ENCODE data around the gene BCL2. TPM values are rescaled to one million over a fixed set of nuclear protein-coding genes. Genes with fewer than 3 reads are reported as not detected.

The BCL2 gene
- total and polyA plus RNA-seq, 9 of the 15 experiments (the other 6 are each of a cell fraction or from before 2014, with no cell fraction given), result 0.10 to 1.1 (median 0.65) TPM

GRCh38 chr18:63207835-63208234, 111.7 kb downstream of the BCL2 start:
- H3K4me2 ChIP-seq (ENCODE audit: insufficient read depth, low read length), result no peak overlapping the region
- no peaks in the 10 kb centered on the region for H3K36me3 ChIP-seq (ENCODE audit: control insufficient read depth, insufficient read depth, low read length)
- in situ Hi-C loops (cut with MboI) (no loop called here), intact Hi-C loops (cut with micrococcal nuclease) (no loop called here)
- H3K9ac ChIP-seq (ENCODE audit: insufficient read depth in 1 of 2, low read depth in 2 of 2, low read length in 2 of 2), result no peak overlapping the region
- POLR2A ChIA-PET, result no interaction called here
- DNase-seq (ENCODE audit: extremely low read depth in 1 of 4, low spot score in 3 of 4) (no peak), FAIRE-seq (no peak), ATAC-seq (no peak)
- H4K20me1 ChIP-seq (replicated peaks; ENCODE audit: control insufficient read depth, insufficient read depth, low read length), result no peaks in the 10 kb centered on the region
- no TSS peak for BruUV-seq (replicated peaks)
- peaks cover 0 to 4% of the 10 kb centered on the region in 2 experiments; a peak in 2 of 5 replicates for H3K4me1 ChIP-seq (replicated peaks in 1 of 2; ENCODE audit: control insufficient read depth in 2 of 2, insufficient read depth in 2 of 2, low read length in 2 of 2)
- CTCF ChIA-PET (ENCODE audit: low intra/inter-chr PET ratio), result no interaction called here
- H3K4me3 ChIP-seq, result no peak overlapping the region
- WGBS (ENCODE audit: insufficient coverage, low coverage, missing lambda C conversion rate), result 9% methylated on average over 1 of the region's 1 CpG
- H3K27me3 ChIP-seq (ENCODE audit: control insufficient read depth in 2 of 2, insufficient read depth in 2 of 2, low read length in 2 of 2), result no peaks in the 10 kb centered on the region
- H3K79me2 ChIP-seq (ENCODE audit: control insufficient read depth, insufficient read depth, low read length), result no peaks in the 10 kb centered on the region
- TF ChIP-seq ZNF583 (CRISPR knock-in tag; IDR thresholded peaks at IDR 0.05) (no peak), SIRT6 (IDR thresholded peaks at IDR 0.05; ENCODE audit: low read depth, low read length) (no peak), CCNT2 (IDR thresholded peaks at IDR 0.05; ENCODE audit: borderline replicate concordance, extremely low read depth, insufficient read length, low read depth, low read length) (no peak), ZBTB1 (CRISPR knock-in tag; IDR thresholded peaks at IDR 0.05; ENCODE audit: borderline replicate concordance, low read depth) (no peak), C11orf30 (IDR thresholded peaks at IDR 0.05; ENCODE audit: low read depth) (0 out of 2 replicates have a peak, but pooled peaks have one; percentile 20)
- H3K27ac ChIP-seq (ENCODE audit: extremely low read depth, low read depth, low read length), result no peak overlapping the region
- no peak overlapping the region for H2AFZ ChIP-seq (ENCODE audit: low read depth, low read length)
- no peaks in the 10 kb centered on the region for H3K9me3 ChIP-seq (replicated peaks; ENCODE audit: control insufficient read depth, insufficient read depth, low read depth, low read length)
- no peaks in the 10 kb centered on the region for H3K9me1 ChIP-seq (ENCODE audit: control insufficient read depth, insufficient read depth, low read length)

- Histone ChIP-seq H2AFZ (ENCODE audit: low read depth, low read length) (peak overlapping the region; percentile 19; the same call in 1 of the 2 replicates), H3K4me2 (ENCODE audit: insufficient read depth, low read length) (no peak overlapping the region), H3K27ac (ENCODE audit: extremely low read depth, low read depth, low read length) (no peak overlapping the region), H3K9me1 (ENCODE audit: control insufficient read depth, insufficient read depth, low read length) (no peaks in the 10 kb centered on the region), H3K4me3 (no peak overlapping the region; the same call in 1 of the 2 replicates), H3K9ac (ENCODE audit: insufficient read depth in 1 of 2, low read depth in 2 of 2, low read length in 2 of 2) (no peak overlapping the region; a peak in 1 of 4 replicates), H3K27me3 (ENCODE audit: control insufficient read depth in 2 of 2, insufficient read depth in 2 of 2, low read length in 2 of 2) (no peaks in the 10 kb centered on the region), H3K79me2 (ENCODE audit: control insufficient read depth, insufficient read depth, low read length) (no peaks in the 10 kb centered on the region), H3K9me3 (replicated peaks; ENCODE audit: control insufficient read depth, insufficient read depth, low read depth, low read length) (no peaks in the 10 kb centered on the region), H4K20me1 (replicated peaks; ENCODE audit: control insufficient read depth, insufficient read depth, low read length) (no peaks in the 10 kb centered on the region), H3K4me1 (replicated peaks in 1 of 2; ENCODE audit: control insufficient read depth in 2 of 2, insufficient read depth in 2 of 2, low read length in 2 of 2) (peaks cover 0 to 4% of the 10 kb centered on the region in 2 experiments; a peak in 2 of 5 replicates), H3K36me3 (ENCODE audit: control insufficient read depth, insufficient read depth, low read length) (no peaks in the 10 kb centered on the region)
- FAIRE-seq (no peak), ATAC-seq (peak; percentile 35), DNase-seq (ENCODE audit: extremely low read depth in 1 of 4, low spot score in 3 of 4) (no peak)
- BruUV-seq (replicated peaks), result no TSS peak
- intact Hi-C loops (cut with micrococcal nuclease), result no loop called here
- ChIA-PET CTCF (ENCODE audit: low intra/inter-chr PET ratio) (no interaction called here), POLR2A (interaction anchor here (1.1 kb wide), 1 partner anchor 10 kb away, joined by 3 read pairs; no protein-coding TSS in a partner anchor)
- 6% methylated on average over 7 of the region's 14 CpGs for WGBS (ENCODE audit: insufficient coverage, low coverage, missing lambda C conversion rate)
- in situ Hi-C loops (cut with MboI), result no loop called here
- TF ChIP-seq ATF6 (CRISPR knock-in tag; IDR thresholded peaks at IDR 0.05) (no peak), MED1 (CRISPR knock-in tag; IDR thresholded peaks at IDR 0.05; ENCODE audit: borderline replicate concordance) (no peak), ZNF395 (CRISPR knock-in tag; IDR thresholded peaks at IDR 0.05) (no peak)
Measured at GRCh38 chr18:63207143-63207790, 112.3 kb downstream of the BCL2 start.

Measured in K562 (cell line).